ENCODE measurements around the gene BCKDK. TPM values are rescaled to one million over a fixed set of nuclear protein-coding genes. Genes with fewer than 3 reads are reported as not detected.

The BCKDK gene
- polyA plus RNA-seq, 1 of the 3 experiments (the other 2 are of a cell fraction) = 73.2 TPM

- Histone ChIP-seq H3K4me2 (no peak overlapping the region), H3K9me3 (no peaks in the 10 kb centered on the region), H3K27me3 (ENCODE audit: insufficient read depth) (no peaks in the 10 kb centered on the region), H3K4me1 (ENCODE audit: control insufficient read depth in 1 of 2, insufficient read depth in 2 of 2, low read depth in 1 of 2, low read length in 1 of 2) (peaks cover 4 to 16% of the 10 kb centered on the region in 2 experiments; a peak in 2 of 4 replicates), H3K27ac (ENCODE audit: low read depth in 2 of 2, low read length in 1 of 2) (no peak overlapping the region), H4K20me1 (ENCODE audit: insufficient read depth) (peaks cover 7% of the 10 kb centered on the region; the same call in 1 of the 2 replicates), H3K79me2 (ENCODE audit: insufficient read depth) (peaks cover 53% of the 10 kb centered on the region), H3K36me3 (replicated peaks in 1 of 2; ENCODE audit: control insufficient read depth in 1 of 2, insufficient read depth in 2 of 2, low read length in 1 of 2) (peaks cover 7 to 17% of the 10 kb centered on the region in 2 experiments), H2AFZ (ENCODE audit: low read depth) (no peak overlapping the region), H3K4me3 (ENCODE audit: low read depth in 2 of 2, low read length in 1 of 2) (no peak overlapping the region), H3K9me2 (no peaks in the 10 kb centered on the region), H3K9ac (no peak overlapping the region), H3F3A (replicated peaks; ENCODE audit: insufficient read depth) (no peaks in the 10 kb centered on the region)
- no peak for TF ChIP-seq FOSL2 (IDR thresholded peaks at IDR 0.05; ENCODE audit: borderline replicate concordance, low read depth)
- no peak for TF ChIP-seq PBX3 (IDR thresholded peaks at IDR 0.05)
- no peak for TF ChIP-seq RFX5 (IDR thresholded peaks at IDR 0.05; ENCODE audit: low read length)
- TF ChIP-seq NRF1 (IDR thresholded peaks at IDR 0.05; ENCODE audit: low read depth, low read length) = no peak
- no peak for TF ChIP-seq GABPA (IDR thresholded peaks at IDR 0.05; ENCODE audit: low read depth)
- no peak for TF ChIP-seq ZBTB33 (IDR thresholded peaks at IDR 0.05; ENCODE audit: borderline replicate concordance, low read depth)
- no peak for TF ChIP-seq REST (IDR thresholded peaks at IDR 0.05; ENCODE audit: low read depth, low read length)
- no peak for TF ChIP-seq MAX (IDR thresholded peaks at IDR 0.05; ENCODE audit: low read depth)
- no peak for TF ChIP-seq SMC3 (IDR thresholded peaks at IDR 0.05; ENCODE audit: low read depth, low read length)
- no peak for TF ChIP-seq YY1 (IDR thresholded peaks at IDR 0.05; ENCODE audit: low read depth)
- TF ChIP-seq EP300 (IDR thresholded peaks at IDR 0.05; ENCODE audit: borderline replicate concordance in 1 of 2, low read depth in 1 of 2, low read length in 1 of 2) = no peak
- no peak for TF ChIP-seq FOXM1 (IDR thresholded peaks at IDR 0.05; ENCODE audit: low read depth)
- no peak for TF ChIP-seq FOXJ3 (CRISPR knock-in tag; IDR thresholded peaks at IDR 0.05)
- DNase-seq = no peak
- 97% methylated on average over 8 of the region's 8 CpGs for WGBS (ENCODE audit: low lambda C conversion rate)
- POLR2A ChIA-PET = interaction anchor here (1.7 kb wide), 1 partner anchor 15 kb away, joined by 3 read pairs; the partner anchor contains the start of genes ZNF646 and ZNF668
- CTCF ChIA-PET = interaction anchor here (0.9 to 1.5 kb wide), 2 partner anchors 17 to 353 kb away, joined by 3 read pairs; partner anchors contain the start of gene ZNF843
These were observed 19.0 kb upstream of the BCKDK start for GRCh38 chr16:31089199-31089598.
